ENCODE results near the gene FCGR2B. TPM values are rescaled to one million over a fixed set of nuclear protein-coding genes. Genes with fewer than 3 reads are reported as not detected.
A peak's percentile ranks its signal among the peaks of the same experiment; 100 is the strongest.

FCGR2B gene
- total and polyA plus RNA-seq, 2 donors (not counting 1 experiment from before 2014, with no cell fraction given): 144 to 282 TPM

DNA sequence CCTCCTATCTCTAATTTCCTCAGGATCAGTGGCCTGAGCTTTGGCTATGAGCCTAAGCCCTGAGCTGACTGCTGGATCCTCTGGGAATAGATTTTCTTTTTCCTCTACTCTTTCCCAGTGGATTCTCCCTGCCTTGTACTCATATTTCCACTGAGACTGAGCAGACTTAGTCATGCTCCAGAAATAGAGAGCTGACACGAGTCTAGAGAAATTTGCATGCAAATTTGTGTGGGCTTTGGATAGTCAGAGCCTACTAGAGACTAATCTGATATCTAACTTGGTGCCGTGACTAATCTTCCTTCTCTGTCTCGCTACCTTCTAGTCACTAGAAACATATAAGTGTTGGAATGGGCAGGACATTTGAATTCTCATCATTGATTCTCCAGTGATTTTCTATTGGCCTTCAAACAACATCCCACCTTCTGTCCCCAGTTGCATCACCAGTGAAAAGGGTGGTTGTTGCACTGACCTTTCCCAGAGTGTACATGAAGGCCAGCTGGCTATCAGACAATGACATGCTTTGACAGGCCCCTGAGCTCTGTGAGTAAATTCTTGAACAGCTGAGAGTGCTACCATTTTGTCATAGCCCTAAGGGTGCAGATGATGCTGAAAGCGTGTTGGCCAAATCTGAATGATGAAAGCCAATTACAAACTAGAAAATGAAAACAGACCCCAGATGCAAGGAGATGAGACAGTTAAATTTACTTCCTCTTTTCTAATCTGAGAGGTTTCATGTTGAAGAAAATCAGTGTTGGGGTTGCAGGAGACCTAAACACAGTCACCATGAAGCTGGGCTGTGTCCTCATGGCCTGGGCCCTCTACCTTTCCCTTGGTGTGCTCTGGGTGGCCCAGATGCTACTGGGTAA lies 43.8 kb downstream of the FCGR2B start, which contains the start of gene FCRLA:
Gene FCRLA (plus strand): TSS at position 748 of the 866 bp plus-strand sequence. CDS start 36 bp downstream, at position 784.
- Histone ChIP-seq H3K79me2 (ENCODE audit: control insufficient read depth, insufficient read depth, low read length) (peaks cover 47% of the 10 kb centered on the region), H3K9ac (ENCODE audit: low read length) (peak within 1 kb of the TSS; percentile 67), H3K4me3 (ENCODE audit: control extremely low read depth in 1 of 5, extremely low read depth in 1 of 5, insufficient read depth in 1 of 5, low read depth in 2 of 5, low read length in 4 of 5) (peak within 1 kb of the TSS; percentile 61 to 80 (median 69)), H2AFZ (ENCODE audit: insufficient read depth, low read depth, low read length, poor library complexity, severe bottlenecking) (peak within 1 kb of the TSS; percentile 35), H3K4me1 (ENCODE audit: control insufficient read depth in 2 of 2, insufficient read depth in 2 of 2, low read length in 2 of 2) (peaks cover 61 to 67% of the 10 kb centered on the region in 2 donors), H3K36me3 (replicated peaks in 1 of 2; ENCODE audit: control extremely low read depth in 1 of 2, control insufficient read depth in 1 of 2, extremely low read depth in 1 of 2, insufficient read depth in 2 of 2, low read length in 1 of 2) (peaks cover 0 to 17% of the 10 kb centered on the region in 2 experiments), H3K9me3 (ENCODE audit: control extremely low read depth in 1 of 3, control insufficient read depth in 2 of 3, insufficient read depth in 1 of 3, low read length in 2 of 3) (peaks cover 0 to 4% (median 0%) of the 10 kb centered on the region in 3 donors), H3K27ac (ENCODE audit: low read length in 2 of 2) (peak within 1 kb of the TSS; percentile 80 to 81), H3K27me3 (replicated peaks in 1 of 4; ENCODE audit: control extremely low read depth in 1 of 4, control insufficient read depth in 3 of 4, insufficient read depth in 4 of 4, low read length in 3 of 4) (no peaks in the 10 kb centered on the region), H4K20me1 (ENCODE audit: control insufficient read depth, insufficient read depth, low read length, poor library complexity, severe bottlenecking) (peaks cover 21% of the 10 kb centered on the region), H3K4me2 (replicated peaks; ENCODE audit: low read depth, low read length, poor library complexity, severe bottlenecking) (peak within 1 kb of the TSS; percentile 76)
- TF ChIP-seq CTCF (IDR thresholded peaks at IDR 0.05) (no peak), EZH2 (IDR thresholded peaks at IDR 0.05; ENCODE audit: borderline replicate concordance, insufficient read depth, low read depth, low read length, poor library complexity, severe bottlenecking) (no peak)
- H3K27me3 Mint-ChIP-seq: no peaks in the 10 kb centered on the region
- ChIA-PET POLR2A (interaction anchor here (1.2 to 3.1 kb wide), 4 partner anchors 11 to 31 kb away, joined by 6 to 46 read pairs (median 11); partner anchors contain the start of gene FCRLB), CTCF (interaction anchor here (1.0 to 6.8 kb wide), 9 partner anchors 12 to 219 kb away, joined by 3 to 85 read pairs (median 7); no protein-coding TSS in a partner anchor)
- no peaks in the 10 kb centered on the region for H3K9me3 Mint-ChIP-seq (ENCODE audit: insufficient read depth)
- peak within 1 kb of the TSS; percentile 79 for H3K4me3 Mint-ChIP-seq
- no CpG with 5 or more reads among the region's 4 CpGs for WGBS (ENCODE audit: insufficient coverage)
- ATAC-seq (ENCODE audit: low read depth) (peak; percentile 57), DNase-seq (peak; percentile 75)
- H3K27ac Mint-ChIP-seq: no peak within 1 kb of the TSS
- intact Hi-C loops (cut with micrococcal nuclease): loop anchor here (1.0 kb wide), 2 partner anchors 12 to 21 kb away; no protein-coding TSS in a partner anchor
- peaks cover 27% of the 10 kb centered on the region for H3K4me1 Mint-ChIP-seq

Data from B cell (primary cell).